NB4 (cell line): ENCODE data around the gene SPATA12.

Experiments used
- POLR2A ChIP-seq: IDR thresholded peaks from 2 replicates; pipeline ENCODE4 v1.6.1; 2011; ENCODE audit warnings: mild to moderate bottlenecking; ENCODE audit not compliant: insufficient read length; ENCODE audit errors: extremely low read depth
- TF ChIP-seq, protein P1 (sequence below): IDR thresholded peaks from one replicate; pipeline ENCODE4 v1.5.1; 2012; ENCODE audit warnings: low read depth, low read length
- TF ChIP-seq, protein P2 (sequence below): IDR thresholded peaks from 2 replicates; pipeline ENCODE4 v1.6.1; 2011; ENCODE audit warnings: low read depth, low read length

DNA sequence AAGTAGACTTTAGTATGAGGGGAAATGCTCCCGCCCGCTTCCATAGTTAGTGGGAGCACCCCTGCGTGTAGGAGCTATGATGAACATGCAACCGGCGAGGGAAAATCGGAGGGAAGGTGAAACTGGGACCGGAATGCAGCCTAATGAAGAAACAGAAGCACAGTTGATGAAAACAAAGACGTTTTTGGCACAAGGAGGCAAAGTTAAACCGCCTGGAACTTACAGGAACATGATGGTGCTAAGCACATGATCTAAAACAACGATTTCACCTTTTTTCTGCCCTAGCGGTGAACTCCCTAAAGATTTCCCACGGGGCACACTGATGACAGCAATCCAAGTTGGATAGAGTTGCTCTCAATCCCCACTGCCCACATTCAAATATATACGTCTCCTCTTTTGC, 49.4 kb upstream of the SPATA12 start:
- no peak for TF ChIP-seq POLR2A
- TF ChIP-seq, protein P1, sequence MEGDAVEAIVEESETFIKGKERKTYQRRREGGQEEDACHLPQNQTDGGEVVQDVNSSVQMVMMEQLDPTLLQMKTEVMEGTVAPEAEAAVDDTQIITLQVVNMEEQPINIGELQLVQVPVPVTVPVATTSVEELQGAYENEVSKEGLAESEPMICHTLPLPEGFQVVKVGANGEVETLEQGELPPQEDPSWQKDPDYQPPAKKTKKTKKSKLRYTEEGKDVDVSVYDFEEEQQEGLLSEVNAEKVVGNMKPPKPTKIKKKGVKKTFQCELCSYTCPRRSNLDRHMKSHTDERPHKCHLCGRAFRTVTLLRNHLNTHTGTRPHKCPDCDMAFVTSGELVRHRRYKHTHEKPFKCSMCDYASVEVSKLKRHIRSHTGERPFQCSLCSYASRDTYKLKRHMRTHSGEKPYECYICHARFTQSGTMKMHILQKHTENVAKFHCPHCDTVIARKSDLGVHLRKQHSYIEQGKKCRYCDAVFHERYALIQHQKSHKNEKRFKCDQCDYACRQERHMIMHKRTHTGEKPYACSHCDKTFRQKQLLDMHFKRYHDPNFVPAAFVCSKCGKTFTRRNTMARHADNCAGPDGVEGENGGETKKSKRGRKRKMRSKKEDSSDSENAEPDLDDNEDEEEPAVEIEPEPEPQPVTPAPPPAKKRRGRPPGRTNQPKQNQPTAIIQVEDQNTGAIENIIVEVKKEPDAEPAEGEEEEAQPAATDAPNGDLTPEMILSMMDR: no peak
- TF ChIP-seq, protein P2, sequence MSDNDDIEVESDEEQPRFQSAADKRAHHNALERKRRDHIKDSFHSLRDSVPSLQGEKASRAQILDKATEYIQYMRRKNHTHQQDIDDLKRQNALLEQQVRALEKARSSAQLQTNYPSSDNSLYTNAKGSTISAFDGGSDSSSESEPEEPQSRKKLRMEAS: no peak
